ENCODE measurements around the gene TSPAN13. TPM values are rescaled to one million over a fixed set of nuclear protein-coding genes. Genes with fewer than 3 reads are reported as not detected.

The TSPAN13 gene
- total RNA-seq, 2 donors from 2014 or later: 34.9 to 51.2 TPM

- Histone ChIP-seq H3K9ac (ENCODE audit: extremely low read depth, low read length, poor library complexity, severe bottlenecking) (no peak overlapping the region), H3K27ac (ENCODE audit: low read depth, low read length) (no peak overlapping the region), H3K4me3 (ENCODE audit: low read length) (no peak overlapping the region), H3K27me3 (ENCODE audit: control insufficient read depth, insufficient read depth, low read length, poor library complexity, severe bottlenecking) (no peaks in the 10 kb centered on the region), H3K4me1 (ENCODE audit: control insufficient read depth, insufficient read depth, low read length) (peaks cover 11% of the 10 kb centered on the region), H3K36me3 (ENCODE audit: control insufficient read depth, insufficient read depth, low read length) (peaks cover 7% of the 10 kb centered on the region), H3K9me3 (ENCODE audit: control insufficient read depth, low read length) (no peaks in the 10 kb centered on the region)
- Mint-ChIP-seq H3K36me3 (ENCODE audit: low read depth) (no peaks in the 10 kb centered on the region), H3K4me1 (peaks cover 14% of the 10 kb centered on the region), H3K4me3 (no peak overlapping the region), H3K9me3 (no peaks in the 10 kb centered on the region), H3K27me3 (ENCODE audit: insufficient read depth) (no peaks in the 10 kb centered on the region), H3K27ac (no peak overlapping the region)
- no peak for DNase-seq
- TF ChIP-seq, protein P1, sequence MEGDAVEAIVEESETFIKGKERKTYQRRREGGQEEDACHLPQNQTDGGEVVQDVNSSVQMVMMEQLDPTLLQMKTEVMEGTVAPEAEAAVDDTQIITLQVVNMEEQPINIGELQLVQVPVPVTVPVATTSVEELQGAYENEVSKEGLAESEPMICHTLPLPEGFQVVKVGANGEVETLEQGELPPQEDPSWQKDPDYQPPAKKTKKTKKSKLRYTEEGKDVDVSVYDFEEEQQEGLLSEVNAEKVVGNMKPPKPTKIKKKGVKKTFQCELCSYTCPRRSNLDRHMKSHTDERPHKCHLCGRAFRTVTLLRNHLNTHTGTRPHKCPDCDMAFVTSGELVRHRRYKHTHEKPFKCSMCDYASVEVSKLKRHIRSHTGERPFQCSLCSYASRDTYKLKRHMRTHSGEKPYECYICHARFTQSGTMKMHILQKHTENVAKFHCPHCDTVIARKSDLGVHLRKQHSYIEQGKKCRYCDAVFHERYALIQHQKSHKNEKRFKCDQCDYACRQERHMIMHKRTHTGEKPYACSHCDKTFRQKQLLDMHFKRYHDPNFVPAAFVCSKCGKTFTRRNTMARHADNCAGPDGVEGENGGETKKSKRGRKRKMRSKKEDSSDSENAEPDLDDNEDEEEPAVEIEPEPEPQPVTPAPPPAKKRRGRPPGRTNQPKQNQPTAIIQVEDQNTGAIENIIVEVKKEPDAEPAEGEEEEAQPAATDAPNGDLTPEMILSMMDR (conservative IDR thresholded peaks at IDR 0.05): no peak
These were observed 37.6 kb upstream of the TSPAN13 start for GRCh38 chr7:16715928-16716327.

DNA sequence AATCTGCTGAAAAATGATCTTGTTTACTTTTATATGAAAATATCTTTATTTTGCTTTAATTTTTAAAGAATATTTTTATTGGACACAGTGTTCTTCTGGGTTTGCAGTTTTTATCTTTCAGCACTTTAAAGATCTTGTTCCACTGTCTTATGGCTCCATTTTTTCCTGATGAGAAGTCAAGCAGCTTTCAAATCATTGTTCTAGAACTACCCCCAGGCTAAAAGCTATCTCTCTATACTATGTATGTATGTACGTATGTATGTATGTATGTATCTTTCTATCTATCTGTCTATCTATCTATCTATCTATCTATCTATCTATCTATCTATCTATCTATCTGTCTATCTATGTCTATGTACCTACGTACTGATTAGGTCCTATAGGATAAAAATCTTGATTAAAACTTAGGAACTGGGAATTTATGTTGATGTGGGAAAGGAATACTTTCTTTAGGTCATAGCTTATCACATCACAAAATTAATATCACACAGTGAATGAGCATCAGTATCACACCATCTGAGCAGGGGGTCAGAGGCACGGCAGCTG is 35.4 kb upstream of the TSPAN13 start:
- no peaks in the 10 kb centered on the region for H3K27me3 Mint-ChIP-seq (ENCODE audit: insufficient read depth)
- H3K4me1 Mint-ChIP-seq: peaks cover 11% of the 10 kb centered on the region
- H3K9me3 ChIP-seq (ENCODE audit: control insufficient read depth, low read length): no peaks in the 10 kb centered on the region
- TF ChIP-seq, protein P1 (conservative IDR thresholded peaks at IDR 0.05): no peak
- no peaks in the 10 kb centered on the region for H3K9me3 Mint-ChIP-seq
- H3K36me3 ChIP-seq (ENCODE audit: control insufficient read depth, insufficient read depth, low read length): no peaks in the 10 kb centered on the region
- H3K9ac ChIP-seq (ENCODE audit: extremely low read depth, low read length, poor library complexity, severe bottlenecking): no peak overlapping the region
- H3K27me3 ChIP-seq (ENCODE audit: control insufficient read depth, insufficient read depth, low read length, poor library complexity, severe bottlenecking): no peaks in the 10 kb centered on the region
- no peak overlapping the region for H3K27ac Mint-ChIP-seq
- H3K36me3 Mint-ChIP-seq (ENCODE audit: low read depth): no peaks in the 10 kb centered on the region
- H3K4me3 ChIP-seq (ENCODE audit: low read length): no peak overlapping the region
- no peak overlapping the region for H3K4me3 Mint-ChIP-seq
- 75 to 92% methylated on average over 1 of the region's 3 CpGs for WGBS, 2 experiments (ENCODE audit: insufficient coverage in 1 of 2, insufficient read length in 1 of 2)
- H3K27ac ChIP-seq (ENCODE audit: low read depth, low read length): no peak overlapping the region
- no peak for DNase-seq
- H3K4me1 ChIP-seq (ENCODE audit: control insufficient read depth, insufficient read depth, low read length): peaks cover 4% of the 10 kb centered on the region

- no peak overlapping the region for H3K4me3 Mint-ChIP-seq
- H3K4me1 Mint-ChIP-seq: peaks cover 11% of the 10 kb centered on the region
- Histone ChIP-seq H3K4me1 (ENCODE audit: control insufficient read depth, insufficient read depth, low read length) (peaks cover 4% of the 10 kb centered on the region), H3K36me3 (ENCODE audit: control insufficient read depth, insufficient read depth, low read length) (no peaks in the 10 kb centered on the region), H3K9ac (ENCODE audit: extremely low read depth, low read length, poor library complexity, severe bottlenecking) (no peak overlapping the region), H3K27me3 (ENCODE audit: control insufficient read depth, insufficient read depth, low read length, poor library complexity, severe bottlenecking) (no peaks in the 10 kb centered on the region), H3K4me3 (ENCODE audit: low read length) (no peak overlapping the region), H3K9me3 (ENCODE audit: control insufficient read depth, low read length) (no peaks in the 10 kb centered on the region), H3K27ac (ENCODE audit: low read depth, low read length) (no peak overlapping the region)
- no peaks in the 10 kb centered on the region for H3K27me3 Mint-ChIP-seq (ENCODE audit: insufficient read depth)
- no peak for DNase-seq
- TF ChIP-seq, protein P1 (conservative IDR thresholded peaks at IDR 0.05): no peak
- no peak overlapping the region for H3K27ac Mint-ChIP-seq
- WGBS, 2 experiments (ENCODE audit: insufficient coverage in 1 of 2, insufficient read length in 1 of 2): 100% methylated on average over 1 of the region's 1 CpG; no CpG with 5 or more reads in 1 of the 2 experiments
- no peaks in the 10 kb centered on the region for H3K36me3 Mint-ChIP-seq (ENCODE audit: low read depth)
- no peaks in the 10 kb centered on the region for H3K9me3 Mint-ChIP-seq
These were observed 33.9 kb upstream of the TSPAN13 start for GRCh38 chr7:16719699-16720098.
